CD4-positive, alpha-beta T cell treated with Interleukin-15 for 1 hour (primary cell): ENCODE results near the gene CELF5.
"Not testable (repeated sequence)": the region's sequence is repeated elsewhere in the genome, so short reads cannot be mapped to it uniquely, and the experiment has no call there.

Source experiments
- DNase-seq: peaks from one replicate; pipeline ENCODE4 v3.0.0-alpha.2; 2020

Gene CELF5

GRCh38 chr19:3330047-3330446 lies 105.6 kb downstream of the CELF5 start:
- no peak for DNase-seq

- not testable (repeated sequence) for DNase-seq
These were observed 107.8 kb downstream of the CELF5 start for GRCh38 chr19:3332232-3332631.

- no peak for DNase-seq
These were observed 108.6 kb downstream of the CELF5 start for GRCh38 chr19:3333020-3333583.

GRCh38 chr19:3333662-3334061 lies 109.2 kb downstream of the CELF5 start:
- DNase-seq: no peak

GRCh38 chr19:3334749-3335430 lies 110.4 kb downstream of the CELF5 start:
- DNase-seq: not testable (repeated sequence)

GRCh38 chr19:3335431-3336350 lies 111.2 kb downstream of the CELF5 start:
- DNase-seq: no peak

GRCh38 chr19:3336351-3336679 lies 111.9 kb downstream of the CELF5 start:
- no peak for DNase-seq

- DNase-seq: no peak
These were observed 112.4 kb downstream of the CELF5 start for GRCh38 chr19:3336680-3337523.

GRCh38 chr19:3338541-3339181 lies 114.2 kb downstream of the CELF5 start:
- DNase-seq: peak; percentile 71

- DNase-seq: no peak
These were observed 115.9 kb downstream of the CELF5 start for GRCh38 chr19:3340340-3340739.

- no peak for DNase-seq
These were observed 117.8 kb downstream of the CELF5 start for GRCh38 chr19:3342246-3342645.

GRCh38 chr19:3342962-3343361 lies 118.5 kb downstream of the CELF5 start:
- not testable (repeated sequence) for DNase-seq

- peak; percentile 67 for DNase-seq
These were observed 119.4 kb downstream of the CELF5 start for GRCh38 chr19:3343619-3344502.

- no peak for DNase-seq
These were observed 120.4 kb downstream of the CELF5 start for GRCh38 chr19:3344608-3345598.

- no peak for DNase-seq
These were observed 121.5 kb downstream of the CELF5 start for GRCh38 chr19:3345850-3346460.
